ENCODE measurements around the gene CAVIN2. TPM values are rescaled to one million over a fixed set of nuclear protein-coding genes. Genes with fewer than 3 reads are reported as not detected.

The CAVIN2 gene
- polyA plus RNA-seq, 5 donors: 78.7 to 116 (median 104) TPM

- no peak for DNase-seq
Measured at GRCh38 chr2:191844706-191845105, 2.2 kb downstream of the CAVIN2 start.

- no peak for DNase-seq
Measured at GRCh38 chr2:191840921-191841320, 6.0 kb downstream of the CAVIN2 start.

- DNase-seq: no peak
Measured at GRCh38 chr2:191839918-191840804, 6.7 kb downstream of the CAVIN2 start.

GRCh38 chr2:191838526-191838925 lies 8.4 kb downstream of the CAVIN2 start:
- no peak for DNase-seq

- DNase-seq: no peak
Measured at GRCh38 chr2:191836853-191837769, 9.8 kb downstream of the CAVIN2 start.

- DNase-seq: no peak
Measured at GRCh38 chr2:191836471-191836852, 10.4 kb downstream of the CAVIN2 start.

- no peak for DNase-seq
Measured at GRCh38 chr2:191835539-191836350, 11.1 kb downstream of the CAVIN2 start.

GRCh38 chr2:191835100-191835499 lies 11.8 kb downstream of the CAVIN2 start:
- DNase-seq: no peak

- DNase-seq: no peak
Measured at GRCh38 chr2:191833356-191833755, 13.5 kb downstream of the CAVIN2 start.

- DNase-seq: no peak
Measured at GRCh38 chr2:191832668-191833067, 14.2 kb downstream of the CAVIN2 start.

GRCh38 chr2:191831410-191831994 lies 15.4 kb downstream of the CAVIN2 start:
- DNase-seq: no peak

GRCh38 chr2:191824398-191824797 lies 22.5 kb downstream of the CAVIN2 start:
- no peak for DNase-seq

GRCh38 chr2:191821078-191821477 lies 25.8 kb downstream of the CAVIN2 start:
- DNase-seq: no peak

- no peak for DNase-seq
Measured at GRCh38 chr2:191818725-191819350, 28.1 kb downstream of the CAVIN2 start.

GRCh38 chr2:191818133-191818532 lies 28.8 kb downstream of the CAVIN2 start:
- no peak for DNase-seq

GRCh38 chr2:191815010-191815409 lies 31.9 kb downstream of the CAVIN2 start:
- DNase-seq: no peak

GRCh38 chr2:191813943-191814342 lies 32.9 kb downstream of the CAVIN2 start:
- DNase-seq: no peak

GRCh38 chr2:191811807-191812602 lies 34.9 kb downstream of the CAVIN2 start:
- DNase-seq: peak; percentile 44 to 65

GRCh38 chr2:191806396-191806795 lies 40.5 kb downstream of the CAVIN2 start:
- no peak for DNase-seq

- no peak for DNase-seq
Measured at GRCh38 chr2:191804766-191805165, 42.1 kb downstream of the CAVIN2 start.

Data from right lung (tissue), 5 donors.